GM13977 (cell line): Measurements from ENCODE around the gene DPP4.

ENCODE experiments used
- DNase-seq: peaks from one replicate; pipeline ENCODE4 v3.0.0; 2012; ENCODE audit warnings: low spot score
- in situ Hi-C: fragments of 300-500 bp; cut with MboI; formaldehyde crosslinking; loops from one replicate; pipeline ENCODE4 v1.12.0; 2022; ENCODE audit warnings: low sequenced_read_pairs, low pct_unique_long_range_greater_than_20kb, mixed read lengths, inconsistent platforms; ENCODE audit not compliant: unreplicated experiment
- TF ChIP-seq, protein P1 (sequence below): IDR thresholded peaks from 2 replicates; pipeline ENCODE4 v1.5.1; 2012; ENCODE audit warnings: mild to moderate bottlenecking, control low read depth; ENCODE audit not compliant: insufficient read depth; ENCODE audit errors: extremely low read depth, missing control alignments

DPP4 gene

DNA sequence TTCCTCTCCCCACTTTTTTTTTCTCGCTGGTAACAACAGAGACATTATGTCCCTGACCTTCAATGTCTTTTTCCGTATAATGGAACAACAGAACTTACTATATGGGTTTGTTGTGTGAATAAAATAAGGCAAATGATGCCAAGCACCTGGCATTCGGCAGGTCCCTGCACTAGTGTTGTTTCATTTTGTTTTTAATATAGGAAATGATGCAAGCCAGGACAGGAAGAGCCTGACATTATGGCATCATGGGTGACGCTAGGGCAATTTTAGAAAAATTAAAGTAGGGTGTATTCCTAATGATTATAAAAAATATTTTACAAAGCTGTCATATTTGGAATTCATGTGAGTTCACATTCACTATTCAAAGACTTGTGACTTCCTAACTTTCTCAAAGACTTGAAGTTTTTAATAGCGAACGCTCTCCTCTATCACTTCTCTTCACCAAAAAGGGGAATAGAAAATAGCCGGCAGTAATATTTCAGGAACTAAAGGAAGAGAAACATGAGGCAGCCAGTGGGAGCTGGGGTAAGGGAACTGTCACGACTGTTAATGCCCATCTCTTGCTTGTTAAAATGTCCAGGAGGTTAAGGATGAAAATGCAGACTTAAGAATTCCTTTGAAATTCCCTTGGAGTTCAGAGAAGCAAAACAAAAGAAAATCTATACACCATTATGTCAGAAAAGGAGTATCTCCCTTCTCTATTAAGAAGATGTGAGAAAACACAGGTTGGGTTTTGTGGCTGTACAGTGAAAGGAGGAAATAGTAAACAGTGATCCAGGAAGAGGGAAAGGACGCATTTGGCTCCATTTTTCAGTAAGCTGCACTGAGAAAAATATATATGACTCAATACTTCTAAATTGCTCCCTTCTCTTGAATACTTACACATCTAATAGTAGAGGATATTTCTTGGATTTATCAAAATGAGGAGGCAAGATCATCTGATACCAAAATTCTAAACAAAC lies 60.2 kb downstream of the DPP4 start:
- TF ChIP-seq, protein P1, sequence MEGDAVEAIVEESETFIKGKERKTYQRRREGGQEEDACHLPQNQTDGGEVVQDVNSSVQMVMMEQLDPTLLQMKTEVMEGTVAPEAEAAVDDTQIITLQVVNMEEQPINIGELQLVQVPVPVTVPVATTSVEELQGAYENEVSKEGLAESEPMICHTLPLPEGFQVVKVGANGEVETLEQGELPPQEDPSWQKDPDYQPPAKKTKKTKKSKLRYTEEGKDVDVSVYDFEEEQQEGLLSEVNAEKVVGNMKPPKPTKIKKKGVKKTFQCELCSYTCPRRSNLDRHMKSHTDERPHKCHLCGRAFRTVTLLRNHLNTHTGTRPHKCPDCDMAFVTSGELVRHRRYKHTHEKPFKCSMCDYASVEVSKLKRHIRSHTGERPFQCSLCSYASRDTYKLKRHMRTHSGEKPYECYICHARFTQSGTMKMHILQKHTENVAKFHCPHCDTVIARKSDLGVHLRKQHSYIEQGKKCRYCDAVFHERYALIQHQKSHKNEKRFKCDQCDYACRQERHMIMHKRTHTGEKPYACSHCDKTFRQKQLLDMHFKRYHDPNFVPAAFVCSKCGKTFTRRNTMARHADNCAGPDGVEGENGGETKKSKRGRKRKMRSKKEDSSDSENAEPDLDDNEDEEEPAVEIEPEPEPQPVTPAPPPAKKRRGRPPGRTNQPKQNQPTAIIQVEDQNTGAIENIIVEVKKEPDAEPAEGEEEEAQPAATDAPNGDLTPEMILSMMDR, result no peak
- in situ Hi-C loops, result no loop called here
- no peak for DNase-seq

DNA sequence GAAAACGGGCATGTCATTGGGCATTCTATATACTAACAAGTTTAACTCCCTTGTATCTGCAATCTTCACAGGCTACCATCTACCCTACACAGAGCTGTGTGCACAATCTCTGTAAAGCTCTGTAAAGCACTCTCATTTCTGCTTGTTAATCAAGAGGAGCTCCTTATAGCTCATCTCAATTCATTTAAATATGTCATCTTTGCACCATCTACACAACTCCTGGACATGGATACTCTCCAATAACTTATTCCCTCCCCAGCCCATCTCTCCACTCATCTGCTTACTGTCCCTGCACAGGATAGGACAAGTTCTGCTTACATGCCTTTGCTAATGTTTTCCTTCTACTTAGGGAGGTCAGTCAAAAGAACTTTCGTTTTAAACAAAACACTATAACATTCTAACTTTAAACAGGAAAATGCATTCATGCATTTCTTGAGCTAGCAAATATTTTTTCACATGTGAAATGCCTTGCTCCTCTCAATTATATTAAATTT lies 61.4 kb downstream of the DPP4 start:
- no peak for DNase-seq
- TF ChIP-seq, protein P1, result no peak

DNA sequence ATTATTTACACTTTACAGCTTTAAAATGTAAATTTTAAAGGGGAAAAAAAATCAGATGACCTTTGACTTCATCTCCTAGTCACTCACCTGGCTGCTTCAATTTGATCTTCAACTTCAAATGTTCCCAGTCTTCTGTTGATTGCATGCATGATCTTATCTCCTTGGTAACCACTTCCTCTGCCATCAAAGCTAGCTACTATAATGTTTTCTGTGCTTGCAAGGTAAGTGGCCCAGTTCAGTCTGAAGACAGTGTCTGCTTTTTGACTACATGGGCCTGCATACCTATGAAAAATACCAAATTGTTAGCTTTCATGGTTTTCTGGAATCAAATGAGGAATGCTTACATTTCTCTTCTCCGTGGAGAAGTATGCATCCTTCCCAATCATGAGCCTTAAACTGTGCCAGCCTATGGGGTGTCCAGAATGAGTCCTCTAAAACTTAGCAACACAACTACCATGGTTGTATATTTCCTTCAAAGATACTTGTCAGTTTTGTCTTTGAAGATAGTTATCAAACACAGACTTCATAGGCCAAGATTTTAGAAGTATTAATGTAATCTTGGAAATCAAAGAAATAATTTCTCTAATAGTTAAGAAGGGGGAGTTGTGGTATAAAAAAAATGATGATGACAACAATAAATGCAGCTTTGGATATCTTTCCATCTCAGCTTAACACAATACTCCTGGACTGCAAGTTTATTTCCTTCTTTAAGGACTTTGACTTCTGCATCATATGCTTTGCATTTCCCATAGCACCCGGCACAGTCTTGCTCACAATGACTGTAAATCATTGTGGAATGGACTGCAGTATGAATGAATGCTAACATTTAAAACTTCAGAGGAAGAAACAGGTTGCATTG lies 62.1 kb downstream of the DPP4 start:
- TF ChIP-seq, protein P1, result no peak
- in situ Hi-C loops, result no loop called here
- DNase-seq, result no peak

More for the DNA sequence above, 61.4 kb downstream of the DPP4 start:
- in situ Hi-C loops, result no loop called here

DNA sequence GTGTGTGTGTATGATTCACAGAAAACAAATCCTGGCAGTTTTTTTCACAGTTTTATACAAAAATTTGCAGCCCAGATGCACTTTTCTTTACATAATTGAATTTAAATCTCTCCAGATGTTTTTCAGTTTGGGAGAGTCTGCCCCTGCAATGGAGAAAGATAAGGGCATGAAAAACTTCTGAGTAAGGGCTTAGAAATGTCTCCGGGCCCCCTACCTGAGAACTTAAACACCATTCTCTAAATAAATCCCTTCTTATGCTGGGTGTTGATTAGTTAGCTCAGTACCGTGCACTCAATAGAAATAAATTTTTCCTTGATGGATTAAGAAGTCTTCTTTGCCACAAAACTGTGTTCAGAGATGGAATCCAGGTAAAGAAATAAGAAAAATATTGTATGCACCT lies 64.5 kb downstream of the DPP4 start:
- no peak for DNase-seq
- in situ Hi-C loops, result no loop called here
- TF ChIP-seq, protein P1, result no peak

DNA sequence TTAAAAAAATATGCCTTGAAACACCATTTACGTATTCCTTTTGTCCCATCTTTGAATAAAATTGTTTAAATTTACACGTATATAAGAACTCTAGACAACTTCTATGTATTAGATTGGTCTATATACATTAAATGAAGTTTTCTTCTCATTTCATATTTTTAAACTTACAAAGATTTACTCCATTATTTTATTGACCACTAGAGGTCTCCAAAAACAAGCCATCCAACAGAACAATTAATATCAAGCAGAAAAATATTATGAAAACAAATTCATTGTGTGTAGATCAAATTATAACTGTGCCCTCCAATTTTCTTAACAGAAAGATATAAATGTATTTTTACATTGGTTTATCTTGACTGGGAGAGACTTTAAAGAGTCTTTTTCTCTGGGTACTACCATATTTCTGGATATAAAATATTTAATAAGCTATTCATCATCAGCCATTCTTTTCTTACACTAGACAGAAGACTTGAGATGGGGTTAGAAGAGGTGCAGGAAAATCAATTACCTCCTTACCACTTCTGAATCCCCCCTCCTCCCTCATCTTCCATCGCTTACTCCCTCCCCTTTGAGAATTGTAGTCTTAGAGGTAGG lies 66.5 kb downstream of the DPP4 start:
- DNase-seq, result no peak

More for the DNA sequence above, 66.5 kb downstream of the DPP4 start:
- TF ChIP-seq, protein P1, result peak; percentile 48
- in situ Hi-C loops, result no loop called here
